Activated naive CD8-positive, alpha-beta T cell treated with anti-CD3 and anti-CD28 coated beads for 36 hours (primary cell): ENCODE measurements around the gene USP37. TPM values are rescaled to one million over a fixed set of nuclear protein-coding genes. Genes with fewer than 3 reads are reported as not detected.

Experiments
- DNase-seq: peaks from one replicate; pipeline ENCODE4 v3.0.0; 2021
- H3K27ac Mint-ChIP-seq: one replicate; pipeline ENCODE4 v1.8.0; 2022; ENCODE audit warnings: mild to moderate bottlenecking, moderate library complexity, mixed read lengths
- H3K27me3 Mint-ChIP-seq: one replicate; pipeline ENCODE4 v1.8.0; 2022; ENCODE audit warnings: mild to moderate bottlenecking, mixed read lengths
- H3K36me3 Mint-ChIP-seq: one replicate; pipeline ENCODE4 v1.8.0; 2021; ENCODE audit warnings: mild to moderate bottlenecking, mixed read lengths
- H3K4me1 Mint-ChIP-seq: one replicate; pipeline ENCODE4 v1.8.0; 2021; ENCODE audit warnings: mixed read lengths
- H3K4me3 Mint-ChIP-seq: one replicate; pipeline ENCODE4 v1.8.0; 2022; ENCODE audit warnings: mild to moderate bottlenecking, moderate library complexity, mixed read lengths
- H3K9me3 Mint-ChIP-seq: one replicate; pipeline ENCODE4 v1.8.0; 2022; ENCODE audit warnings: mixed read lengths
- total RNA-seq, 2 experiments: library from RNA; stranded (reverse); gene quantifications; one replicate each; pipeline ENCODE4 v1.2.3, GENCODE V29; 2021

USP37 gene
- total RNA-seq, 2 experiments from 2014 or later, result 29.7 to 31.2 TPM

- Mint-ChIP-seq H3K36me3 (peaks cover 38% of the 10 kb centered on the region), H3K4me1 (peaks cover 7% of the 10 kb centered on the region), H3K27me3 (no peaks in the 10 kb centered on the region), H3K4me3 (no peak overlapping the region), H3K9me3 (no peaks in the 10 kb centered on the region), H3K27ac (no peak overlapping the region)
- DNase-seq, result no peak
Observed at GRCh38 chr2:218474527-218474926, 93.6 kb downstream of the USP37 start.

- Mint-ChIP-seq H3K36me3 (peaks cover 33% of the 10 kb centered on the region), H3K27me3 (no peaks in the 10 kb centered on the region), H3K4me1 (peaks cover 7% of the 10 kb centered on the region), H3K27ac (no peak overlapping the region), H3K9me3 (no peaks in the 10 kb centered on the region), H3K4me3 (no peak overlapping the region)
- DNase-seq, result no peak
Observed at GRCh38 chr2:218472988-218473387, 95.2 kb downstream of the USP37 start.

- DNase-seq, result no peak
- peaks cover 33% of the 10 kb centered on the region for H3K36me3 Mint-ChIP-seq
- H3K4me1 Mint-ChIP-seq, result peaks cover 7% of the 10 kb centered on the region
- H3K4me3 Mint-ChIP-seq, result no peak overlapping the region
- H3K27me3 Mint-ChIP-seq, result no peaks in the 10 kb centered on the region
- H3K9me3 Mint-ChIP-seq, result no peaks in the 10 kb centered on the region
- H3K27ac Mint-ChIP-seq, result peak overlapping the region; percentile 43
Observed at GRCh38 chr2:218471982-218472381, 96.2 kb downstream of the USP37 start.

GRCh38 chr2:218471036-218471435 lies 97.1 kb downstream of the USP37 start:
- Mint-ChIP-seq H3K27ac (peak overlapping the region; percentile 63), H3K27me3 (no peaks in the 10 kb centered on the region), H3K4me1 (peaks cover 9% of the 10 kb centered on the region), H3K9me3 (no peaks in the 10 kb centered on the region), H3K36me3 (peaks cover 33% of the 10 kb centered on the region), H3K4me3 (no peak overlapping the region)
- DNase-seq, result no peak

- no peak for DNase-seq
- no peaks in the 10 kb centered on the region for H3K9me3 Mint-ChIP-seq
- peak overlapping the region; percentile 49 for H3K27ac Mint-ChIP-seq
- H3K4me1 Mint-ChIP-seq, result peaks cover 9% of the 10 kb centered on the region
- no peaks in the 10 kb centered on the region for H3K27me3 Mint-ChIP-seq
- peaks cover 33% of the 10 kb centered on the region for H3K36me3 Mint-ChIP-seq
- H3K4me3 Mint-ChIP-seq, result no peak overlapping the region
Observed at GRCh38 chr2:218470448-218470847, 97.7 kb downstream of the USP37 start.

- H3K27ac Mint-ChIP-seq, result no peak overlapping the region
- no peak overlapping the region for H3K4me3 Mint-ChIP-seq
- peaks cover 27% of the 10 kb centered on the region for H3K36me3 Mint-ChIP-seq
- no peak for DNase-seq
- no peaks in the 10 kb centered on the region for H3K27me3 Mint-ChIP-seq
- H3K9me3 Mint-ChIP-seq, result no peaks in the 10 kb centered on the region
- H3K4me1 Mint-ChIP-seq, result peaks cover 5% of the 10 kb centered on the region
Observed at GRCh38 chr2:218465987-218466633, 102.0 kb downstream of the USP37 start.

- H3K27me3 Mint-ChIP-seq, result no peaks in the 10 kb centered on the region
- H3K4me3 Mint-ChIP-seq, result no peak overlapping the region
- no peaks in the 10 kb centered on the region for H3K4me1 Mint-ChIP-seq
- H3K27ac Mint-ChIP-seq, result no peak overlapping the region
- no peak for DNase-seq
- peaks cover 42% of the 10 kb centered on the region for H3K36me3 Mint-ChIP-seq
- H3K9me3 Mint-ChIP-seq, result peaks cover 7% of the 10 kb centered on the region
Observed at GRCh38 chr2:218458598-218458997, 109.6 kb downstream of the USP37 start.

- no peak overlapping the region for H3K4me3 Mint-ChIP-seq
- no peaks in the 10 kb centered on the region for H3K4me1 Mint-ChIP-seq
- H3K27ac Mint-ChIP-seq, result no peak overlapping the region
- DNase-seq, result no peak
- H3K9me3 Mint-ChIP-seq, result peaks cover 7% of the 10 kb centered on the region
- H3K36me3 Mint-ChIP-seq, result peaks cover 45% of the 10 kb centered on the region
- H3K27me3 Mint-ChIP-seq, result no peaks in the 10 kb centered on the region
Observed at GRCh38 chr2:218456849-218457248, 111.3 kb downstream of the USP37 start.

- Mint-ChIP-seq H3K9me3 (peaks cover 7% of the 10 kb centered on the region), H3K36me3 (peaks cover 40% of the 10 kb centered on the region), H3K27me3 (no peaks in the 10 kb centered on the region), H3K27ac (no peak overlapping the region), H3K4me1 (no peaks in the 10 kb centered on the region), H3K4me3 (no peak overlapping the region)
- DNase-seq, result no peak
Observed at GRCh38 chr2:218452079-218452478, 116.1 kb downstream of the USP37 start.

- no peak overlapping the region for H3K27ac Mint-ChIP-seq
- peaks cover 12% of the 10 kb centered on the region for H3K36me3 Mint-ChIP-seq
Observed at GRCh38 chr2:218448934-218449333, 119.2 kb downstream of the USP37 start.

GRCh38 chr2:218447072-218447471 lies 121.1 kb downstream of the USP37 start:
- no peak overlapping the region for H3K4me3 Mint-ChIP-seq
- H3K9me3 Mint-ChIP-seq, result no peaks in the 10 kb centered on the region
- H3K4me1 Mint-ChIP-seq, result no peaks in the 10 kb centered on the region
- H3K27ac Mint-ChIP-seq, result no peak overlapping the region
- H3K36me3 Mint-ChIP-seq, result peaks cover 6% of the 10 kb centered on the region
- no peaks in the 10 kb centered on the region for H3K27me3 Mint-ChIP-seq
- DNase-seq, result no peak

More at GRCh38 chr2:218448934-218449333, 119.2 kb downstream of the USP37 start:
- Mint-ChIP-seq H3K9me3 (no peaks in the 10 kb centered on the region), H3K4me3 (no peak overlapping the region), H3K27me3 (no peaks in the 10 kb centered on the region), H3K4me1 (no peaks in the 10 kb centered on the region)
- no peak for DNase-seq

GRCh38 chr2:218446547-218446946 lies 121.6 kb downstream of the USP37 start:
- H3K27ac Mint-ChIP-seq, result no peak overlapping the region
- H3K27me3 Mint-ChIP-seq, result no peaks in the 10 kb centered on the region
- no peak for DNase-seq
- H3K4me1 Mint-ChIP-seq, result no peaks in the 10 kb centered on the region
- no peak overlapping the region for H3K4me3 Mint-ChIP-seq
- no peaks in the 10 kb centered on the region for H3K9me3 Mint-ChIP-seq
- peaks cover 6% of the 10 kb centered on the region for H3K36me3 Mint-ChIP-seq

- no peak for DNase-seq
- peaks cover 6% of the 10 kb centered on the region for H3K36me3 Mint-ChIP-seq
Observed at GRCh38 chr2:218445602-218446001, 122.5 kb downstream of the USP37 start.

GRCh38 chr2:218444692-218445357 lies 123.3 kb downstream of the USP37 start:
- Mint-ChIP-seq H3K36me3 (peaks cover 6% of the 10 kb centered on the region), H3K4me1 (peaks cover 2% of the 10 kb centered on the region), H3K27ac (no peak overlapping the region), H3K27me3 (no peaks in the 10 kb centered on the region), H3K9me3 (no peaks in the 10 kb centered on the region), H3K4me3 (no peak overlapping the region)
- no peak for DNase-seq

More at GRCh38 chr2:218445602-218446001, 122.5 kb downstream of the USP37 start:
- Mint-ChIP-seq H3K9me3 (no peaks in the 10 kb centered on the region), H3K4me3 (no peak overlapping the region), H3K27me3 (no peaks in the 10 kb centered on the region), H3K4me1 (peaks cover 2% of the 10 kb centered on the region), H3K27ac (no peak overlapping the region)

- DNase-seq, result no peak
- Mint-ChIP-seq H3K27me3 (no peaks in the 10 kb centered on the region), H3K4me1 (peaks cover 2% of the 10 kb centered on the region), H3K27ac (no peak overlapping the region), H3K4me3 (no peak overlapping the region), H3K9me3 (no peaks in the 10 kb centered on the region), H3K36me3 (no peaks in the 10 kb centered on the region)
Observed at GRCh38 chr2:218438596-218438995, 129.6 kb downstream of the USP37 start.

- DNase-seq, result no peak
- Mint-ChIP-seq H3K27me3 (no peaks in the 10 kb centered on the region), H3K4me3 (no peak overlapping the region), H3K36me3 (no peaks in the 10 kb centered on the region), H3K4me1 (peaks cover 2% of the 10 kb centered on the region), H3K9me3 (no peaks in the 10 kb centered on the region), H3K27ac (no peak overlapping the region)
Observed at GRCh38 chr2:218437969-218438368, 130.2 kb downstream of the USP37 start.
